GM12864 (cell line): Measurements from ENCODE around the gene HEPACAM.

ENCODE experiments used
- DNase-seq: peaks from one replicate; pipeline ENCODE4 v3.0.0-alpha.2; 2011; ENCODE audit warnings: low read depth
- H3K4me3 ChIP-seq: 2 replicates; pipeline ENCODE4 v1.5.1; 2011; ENCODE audit warnings: mild to moderate bottlenecking, low read depth, low read length, control low read depth
- CTCF ChIP-seq: IDR thresholded peaks from 2 replicates; pipeline ENCODE4 v1.5.1; 2011; ENCODE audit warnings: low read depth, mild to moderate bottlenecking, moderate library complexity, low read length, control low read depth, inconsistent platforms; ENCODE audit errors: missing control alignments

Gene HEPACAM

GRCh38 chr11:124937336-124937935 lies 1.6 kb upstream of the HEPACAM start:
- no peak for DNase-seq
- no peak for TF ChIP-seq CTCF
- H3K4me3 ChIP-seq, result no peak overlapping the region

GRCh38 chr11:124934862-124935547 lies 842 bp downstream of the HEPACAM start:
- H3K4me3 ChIP-seq, result no peak overlapping the region
- DNase-seq, result no peak
- peak; percentile 3 for TF ChIP-seq CTCF

- no peak for TF ChIP-seq CTCF
- no peak overlapping the region for H3K4me3 ChIP-seq
- DNase-seq, result no peak
These were observed 5.0 kb downstream of the HEPACAM start for GRCh38 chr11:124930799-124931198.

- H3K4me3 ChIP-seq, result no peak overlapping the region
- TF ChIP-seq CTCF, result no peak
- DNase-seq, result no peak
These were observed 6.7 kb downstream of the HEPACAM start for GRCh38 chr11:124928942-124929665.

GRCh38 chr11:124923296-124923695 lies 12.6 kb downstream of the HEPACAM start:
- no peak for TF ChIP-seq CTCF
- H3K4me3 ChIP-seq, result no peak overlapping the region
- no peak for DNase-seq

- no peak overlapping the region for H3K4me3 ChIP-seq
- TF ChIP-seq CTCF, result no peak
- no peak for DNase-seq
These were observed 13.0 kb downstream of the HEPACAM start for GRCh38 chr11:124922831-124923230.
